ENCODE results near the gene DHCR7. TPM values are rescaled to one million over a fixed set of nuclear protein-coding genes. Genes with fewer than 3 reads are reported as not detected.

Gene DHCR7
- total RNA-seq, 6 experiments from 2014 or later = 42.0 to 320 (median 126) TPM

GRCh38 chr11:71420455-71421241 lies 27.5 kb downstream of the DHCR7 start:
- Histone ChIP-seq H3K36me3 (no peaks in the 10 kb centered on the region), H3K9me3 (no peaks in the 10 kb centered on the region), H3K4me3 (no peak overlapping the region), H3K27ac (peak overlapping the region; percentile 13 to 38 (median 22)), H3K4me1 (peaks cover 0 to 16% (median 6%) of the 10 kb centered on the region in 4 donors), H3K27me3 (no peaks in the 10 kb centered on the region)
- TF ChIP-seq, protein P1, sequence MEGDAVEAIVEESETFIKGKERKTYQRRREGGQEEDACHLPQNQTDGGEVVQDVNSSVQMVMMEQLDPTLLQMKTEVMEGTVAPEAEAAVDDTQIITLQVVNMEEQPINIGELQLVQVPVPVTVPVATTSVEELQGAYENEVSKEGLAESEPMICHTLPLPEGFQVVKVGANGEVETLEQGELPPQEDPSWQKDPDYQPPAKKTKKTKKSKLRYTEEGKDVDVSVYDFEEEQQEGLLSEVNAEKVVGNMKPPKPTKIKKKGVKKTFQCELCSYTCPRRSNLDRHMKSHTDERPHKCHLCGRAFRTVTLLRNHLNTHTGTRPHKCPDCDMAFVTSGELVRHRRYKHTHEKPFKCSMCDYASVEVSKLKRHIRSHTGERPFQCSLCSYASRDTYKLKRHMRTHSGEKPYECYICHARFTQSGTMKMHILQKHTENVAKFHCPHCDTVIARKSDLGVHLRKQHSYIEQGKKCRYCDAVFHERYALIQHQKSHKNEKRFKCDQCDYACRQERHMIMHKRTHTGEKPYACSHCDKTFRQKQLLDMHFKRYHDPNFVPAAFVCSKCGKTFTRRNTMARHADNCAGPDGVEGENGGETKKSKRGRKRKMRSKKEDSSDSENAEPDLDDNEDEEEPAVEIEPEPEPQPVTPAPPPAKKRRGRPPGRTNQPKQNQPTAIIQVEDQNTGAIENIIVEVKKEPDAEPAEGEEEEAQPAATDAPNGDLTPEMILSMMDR (IDR thresholded peaks at IDR 0.05) = peak; percentile 75 to 89 (median 83)
- no peak for TF ChIP-seq POLR2A (IDR thresholded peaks at IDR 0.05)
- intact Hi-C loops (cut with DNase I) = no loop called here
- DNase-seq (peak in 1 of 3 donors; percentile 74), ATAC-seq (peak; percentile 84 to 90 (median 85))
- 38% methylated on average over 16 of the region's 16 CpGs for WGBS (ENCODE audit: insufficient coverage, low coverage, low lambda C conversion rate, missing lambda C conversion rate)

- TF ChIP-seq, protein P1 (IDR thresholded peaks at IDR 0.05) = no peak
- TF ChIP-seq POLR2A (IDR thresholded peaks at IDR 0.05) = no peak
- DNase-seq = no peak
- Histone ChIP-seq H3K4me3 (no peak overlapping the region), H3K27ac (no peak overlapping the region), H3K27me3 (no peaks in the 10 kb centered on the region), H3K36me3 (no peaks in the 10 kb centered on the region), H3K4me1 (peaks cover 0 to 16% (median 6%) of the 10 kb centered on the region in 4 donors), H3K9me3 (no peaks in the 10 kb centered on the region)
- ATAC-seq = no peak
- WGBS (ENCODE audit: insufficient coverage, low coverage, low lambda C conversion rate, missing lambda C conversion rate) = 74% methylated on average over 2 of the region's 8 CpGs
- intact Hi-C loops (cut with DNase I) = no loop called here
Measured at GRCh38 chr11:71418643-71419042, 29.6 kb downstream of the DHCR7 start.

DNA sequence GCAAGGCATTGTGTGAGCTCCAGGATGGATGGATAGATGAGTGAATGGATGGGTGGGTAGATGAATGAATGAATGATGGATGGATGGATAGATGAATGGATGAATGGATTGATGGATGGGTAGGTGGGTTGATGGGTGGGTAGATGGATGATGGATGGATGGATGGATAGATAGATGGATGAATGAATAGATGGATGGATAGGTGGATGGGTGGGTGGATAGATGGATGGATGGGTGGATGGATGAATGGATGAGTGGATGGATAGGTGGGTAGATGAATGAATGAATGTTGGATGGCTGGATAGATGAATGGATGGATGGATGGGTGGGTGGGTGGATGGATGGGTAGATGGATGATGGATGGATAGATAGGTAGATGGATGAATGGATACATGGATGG lies 33.5 kb downstream of the DHCR7 start:
- intact Hi-C loops (cut with DNase I) = no loop called here
- H3K9me3 ChIP-seq = no peaks in the 10 kb centered on the region
- no peak overlapping the region for H3K4me3 ChIP-seq
- H3K27me3 ChIP-seq = no peaks in the 10 kb centered on the region
- H3K4me1 ChIP-seq = no peaks in the 10 kb centered on the region
- TF ChIP-seq, protein P1 (IDR thresholded peaks at IDR 0.05) = no peak
- TF ChIP-seq POLR2A (IDR thresholded peaks at IDR 0.05) = no peak
- DNase-seq (no peak), ATAC-seq (no peak)
- H3K36me3 ChIP-seq = no peaks in the 10 kb centered on the region
- no peak overlapping the region for H3K27ac ChIP-seq

DNA sequence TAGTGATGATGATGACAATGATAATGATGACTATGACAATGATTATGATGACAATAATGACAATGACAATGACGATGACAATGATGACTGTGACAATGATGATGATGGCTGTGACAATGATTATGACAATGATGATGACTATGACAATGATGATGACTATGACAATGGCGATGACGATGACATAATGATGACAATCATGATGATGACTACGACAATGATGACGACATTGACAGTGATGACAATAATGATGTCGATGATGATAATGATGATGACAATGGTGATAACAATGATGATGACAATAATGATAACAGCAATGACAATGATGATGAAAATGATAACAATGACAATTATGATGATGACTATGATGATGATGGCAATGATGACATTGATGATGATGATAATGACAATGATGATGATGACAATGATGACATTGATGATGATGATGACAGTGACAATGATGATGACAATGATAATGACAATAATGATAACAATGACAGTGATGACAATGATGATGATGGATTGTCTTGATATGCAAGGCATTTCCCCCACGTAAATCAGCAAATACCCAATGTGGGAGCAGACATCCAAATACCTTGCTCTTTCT lies 37.7 kb downstream of the DHCR7 start:
- WGBS (ENCODE audit: insufficient coverage, low coverage, low lambda C conversion rate, missing lambda C conversion rate) = 74% methylated on average over 7 of the region's 7 CpGs

More for the DNA sequence above, 37.7 kb downstream of the DHCR7 start:
- no peak overlapping the region for H3K4me3 ChIP-seq
- H3K9me3 ChIP-seq = no peaks in the 10 kb centered on the region
- H3K36me3 ChIP-seq = no peaks in the 10 kb centered on the region
- H3K27me3 ChIP-seq = no peaks in the 10 kb centered on the region
- H3K4me1 ChIP-seq = no peaks in the 10 kb centered on the region
- no peak for DNase-seq
- intact Hi-C loops (cut with DNase I) = no loop called here
- TF ChIP-seq, protein P1 (IDR thresholded peaks at IDR 0.05) = no peak
- TF ChIP-seq POLR2A (IDR thresholded peaks at IDR 0.05) = no peak
- ATAC-seq = no peak
- H3K27ac ChIP-seq = no peak overlapping the region
